ENCODE measurements around the gene SLC52A3.

The SLC52A3 gene

DNA sequence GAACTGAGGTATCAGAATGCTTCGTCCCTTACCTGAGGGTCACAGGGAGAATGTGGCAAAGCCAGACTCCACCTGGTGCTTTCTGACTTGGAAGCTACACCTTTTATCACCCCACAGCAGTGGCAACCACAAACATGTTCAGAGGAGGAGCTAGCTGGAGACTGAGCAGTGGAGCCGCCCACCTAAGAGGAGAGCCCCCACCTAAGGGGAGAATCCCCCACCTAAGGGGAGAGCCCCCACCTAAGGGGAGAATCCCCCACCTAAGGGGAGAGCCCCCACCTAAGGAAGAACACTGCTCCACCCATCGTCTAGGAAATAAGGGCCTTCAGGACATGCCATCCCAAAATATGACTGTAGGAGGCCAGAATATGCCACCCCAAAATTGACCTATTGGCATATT is 4.0 kb downstream of the SLC52A3 start:
- no peak for DNase-seq

GRCh38 chr20:761418-762381 is 6.6 kb downstream of the SLC52A3 start:
- no peak for DNase-seq

GRCh38 chr20:760751-761417 is 7.4 kb downstream of the SLC52A3 start:
- no peak for DNase-seq

- DNase-seq, result no peak
These were observed 10.8 kb downstream of the SLC52A3 start for GRCh38 chr20:757506-757905.

DNA sequence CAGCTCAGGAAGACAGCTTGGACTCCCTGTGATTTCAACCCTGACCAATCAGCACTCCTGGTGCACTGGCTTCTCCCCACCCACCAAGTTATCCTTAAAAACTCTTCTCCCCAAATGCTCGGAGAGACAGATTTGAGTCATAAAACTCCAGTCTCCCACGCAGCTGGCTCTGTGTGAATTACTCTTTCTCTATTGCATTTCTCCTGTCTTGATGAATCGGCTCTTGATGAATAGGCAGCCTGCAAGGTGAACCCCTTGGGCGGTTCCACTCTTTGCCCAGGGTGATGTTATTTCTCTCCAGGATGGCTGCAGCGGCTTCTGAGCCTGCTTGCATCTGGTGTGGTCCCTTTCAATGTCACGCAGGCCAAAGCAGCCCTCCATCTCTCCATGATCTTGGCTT is 12.4 kb downstream of the SLC52A3 start:
- no peak for DNase-seq

GRCh38 chr20:754904-755303 is 13.4 kb downstream of the SLC52A3 start:
- no peak for DNase-seq

- DNase-seq, result no peak
These were observed 14.2 kb downstream of the SLC52A3 start for GRCh38 chr20:753897-754635.

DNA sequence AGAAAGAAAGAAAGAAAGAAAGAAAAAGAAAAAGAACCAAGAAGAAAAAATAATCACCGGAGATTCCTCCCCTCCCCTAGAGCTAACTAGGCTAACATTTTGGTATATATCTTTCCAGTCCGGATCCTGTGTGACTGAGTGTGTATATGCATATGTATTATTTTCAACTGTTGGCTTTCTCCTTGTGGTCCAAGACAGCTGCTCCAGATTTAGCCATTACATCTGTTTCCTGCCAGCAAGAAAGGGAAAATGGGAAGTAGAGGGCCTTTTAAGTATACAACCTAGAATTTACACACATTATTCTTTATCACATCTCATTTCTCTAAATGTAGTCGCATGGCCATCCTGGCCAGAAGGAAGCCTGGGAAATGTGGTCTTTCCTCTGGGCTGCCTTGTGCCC is 15.2 kb downstream of the SLC52A3 start:
- DNase-seq, result no peak

DNA sequence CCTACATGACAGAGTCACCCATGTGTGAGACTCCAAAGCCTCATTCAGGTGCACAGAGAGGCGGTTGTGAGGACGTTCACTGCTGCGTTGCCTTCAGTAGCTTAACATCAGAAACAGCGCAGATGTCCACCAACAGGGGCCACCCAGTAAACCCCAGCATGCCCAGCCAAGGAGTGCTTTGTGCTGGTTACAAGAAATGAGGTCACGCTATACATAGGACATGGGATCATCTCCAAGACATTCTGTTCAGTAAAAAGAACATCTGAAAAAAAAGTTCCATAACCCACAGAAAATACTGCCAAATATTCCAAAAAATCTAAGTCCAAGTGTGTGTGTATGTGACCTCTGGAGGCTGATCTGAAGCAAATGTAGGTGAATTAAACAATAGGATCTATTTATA is 16.0 kb downstream of the SLC52A3 start:
- no peak for DNase-seq

DNA sequence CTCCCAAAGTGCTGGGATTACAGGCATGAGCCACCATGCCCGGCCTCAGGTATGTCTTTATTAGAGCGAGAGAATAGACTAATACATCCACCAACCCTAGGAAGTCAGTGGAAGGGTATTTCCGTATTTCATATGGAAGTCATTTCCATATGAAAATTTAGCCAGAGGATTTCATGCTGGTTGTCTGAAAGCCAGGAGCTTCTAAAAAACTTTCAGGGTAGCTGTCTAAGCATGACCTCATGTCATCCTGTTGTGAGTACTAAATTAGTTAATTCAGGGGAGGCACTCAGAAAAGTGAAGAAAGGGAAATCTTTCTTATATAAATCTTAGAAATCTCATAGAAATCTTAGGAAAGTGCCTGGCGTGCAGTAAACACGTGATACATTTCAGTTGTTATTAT is 16.5 kb downstream of the SLC52A3 start:
- no peak for DNase-seq

- no peak for DNase-seq
These were observed 17.5 kb downstream of the SLC52A3 start for GRCh38 chr20:750801-751200.

- DNase-seq, result no peak
These were observed 22.5 kb downstream of the SLC52A3 start for GRCh38 chr20:745683-746301.

DNA sequence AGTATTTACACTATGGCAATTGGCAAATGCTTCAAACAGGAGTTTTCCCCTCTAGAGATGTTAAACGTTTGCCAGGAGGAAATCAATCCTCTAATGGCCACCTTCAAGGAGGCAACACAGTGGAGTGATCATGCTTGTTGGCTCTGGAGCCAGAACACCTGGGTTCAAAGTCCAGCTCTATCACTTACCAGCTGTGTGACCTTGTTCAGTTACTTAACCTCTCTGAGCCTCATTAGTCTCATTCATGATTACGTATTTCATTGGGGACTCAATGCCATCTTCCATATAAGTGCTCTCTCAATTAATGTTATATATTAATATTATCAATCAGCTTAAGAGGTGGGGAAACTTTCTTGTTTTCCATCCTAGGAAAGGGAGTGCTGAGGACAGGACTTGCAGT is 26.1 kb downstream of the SLC52A3 start:
- no peak for DNase-seq

GRCh38 chr20:741620-742019 is 26.7 kb downstream of the SLC52A3 start:
- DNase-seq, result no peak

GRCh38 chr20:740162-740561 is 28.1 kb downstream of the SLC52A3 start:
- no peak for DNase-seq

- no peak for DNase-seq
These were observed 28.6 kb downstream of the SLC52A3 start for GRCh38 chr20:739736-740135.

- DNase-seq, result no peak
These were observed 34.4 kb downstream of the SLC52A3 start for GRCh38 chr20:733861-734260.

DNA sequence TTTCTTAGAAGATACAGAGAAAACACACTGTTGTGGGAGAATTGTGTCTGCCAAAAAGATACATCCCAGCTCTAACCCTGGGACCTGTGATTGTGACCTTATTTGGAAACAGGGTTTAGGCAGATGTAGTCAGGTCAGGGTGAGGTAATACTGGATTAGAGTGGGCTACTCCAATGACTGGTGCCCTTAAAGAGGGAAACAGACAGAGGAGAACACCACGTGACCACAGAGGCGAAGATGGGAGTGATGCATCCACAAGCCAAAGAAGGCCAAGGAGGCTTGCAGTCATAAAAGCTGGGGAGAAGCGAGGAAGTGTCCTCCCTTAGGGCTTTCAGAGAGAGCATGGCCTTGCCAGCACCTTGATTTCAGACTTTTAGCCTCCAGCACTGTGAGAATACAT is 35.6 kb downstream of the SLC52A3 start:
- DNase-seq, result no peak

DNA sequence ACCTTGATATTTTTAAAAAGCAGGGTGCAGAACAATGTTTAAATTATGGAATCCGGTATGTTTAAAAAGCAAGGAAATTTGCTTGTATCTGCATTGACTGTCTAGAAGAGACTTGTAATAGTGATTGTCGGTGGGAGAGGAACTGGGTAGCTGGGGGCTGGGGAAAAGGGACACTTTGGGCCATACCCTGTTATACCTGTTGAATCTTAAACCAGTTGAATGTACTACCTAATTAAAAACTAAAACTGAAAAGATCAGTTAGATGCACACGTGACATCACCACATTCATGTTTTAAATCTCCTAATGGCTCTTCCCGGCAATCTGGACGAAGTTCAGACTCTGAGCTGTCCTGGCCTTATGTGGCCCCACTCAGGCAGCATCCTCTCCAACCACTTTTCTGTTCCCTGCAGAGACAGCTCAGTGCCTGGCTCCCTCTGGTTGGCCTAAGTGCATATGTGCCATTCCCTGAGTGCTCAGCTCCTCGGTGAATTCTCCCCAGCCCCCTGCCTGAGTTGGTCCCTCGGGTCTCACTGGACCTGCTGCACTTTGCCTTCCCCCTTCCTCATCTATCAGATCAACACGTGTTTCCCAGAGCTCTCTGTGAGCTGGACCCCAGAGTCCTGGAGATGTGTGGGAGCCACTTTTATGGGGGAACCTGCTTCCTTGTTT is 36.3 kb downstream of the SLC52A3 start:
- no peak for DNase-seq

DNA sequence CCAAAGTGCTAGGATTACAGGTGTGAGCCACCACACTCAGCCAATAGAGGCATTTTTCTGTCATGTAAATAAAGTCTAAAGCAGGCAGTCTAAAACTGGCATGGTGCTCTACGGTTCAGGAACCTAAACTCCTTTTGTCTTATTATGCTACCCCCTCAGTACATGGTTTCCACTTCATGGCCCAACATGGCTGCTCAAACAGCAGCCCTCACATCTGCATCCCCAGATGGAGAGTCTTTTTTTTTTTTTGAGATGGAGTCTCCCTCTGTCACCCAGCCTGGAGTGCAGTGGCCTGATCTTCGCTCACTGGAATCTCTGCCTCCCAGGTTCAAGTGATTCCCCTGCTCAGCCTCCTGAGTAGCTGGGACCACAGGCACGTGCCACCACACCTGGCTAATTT is 38.3 kb downstream of the SLC52A3 start:
- no peak for DNase-seq

DNA sequence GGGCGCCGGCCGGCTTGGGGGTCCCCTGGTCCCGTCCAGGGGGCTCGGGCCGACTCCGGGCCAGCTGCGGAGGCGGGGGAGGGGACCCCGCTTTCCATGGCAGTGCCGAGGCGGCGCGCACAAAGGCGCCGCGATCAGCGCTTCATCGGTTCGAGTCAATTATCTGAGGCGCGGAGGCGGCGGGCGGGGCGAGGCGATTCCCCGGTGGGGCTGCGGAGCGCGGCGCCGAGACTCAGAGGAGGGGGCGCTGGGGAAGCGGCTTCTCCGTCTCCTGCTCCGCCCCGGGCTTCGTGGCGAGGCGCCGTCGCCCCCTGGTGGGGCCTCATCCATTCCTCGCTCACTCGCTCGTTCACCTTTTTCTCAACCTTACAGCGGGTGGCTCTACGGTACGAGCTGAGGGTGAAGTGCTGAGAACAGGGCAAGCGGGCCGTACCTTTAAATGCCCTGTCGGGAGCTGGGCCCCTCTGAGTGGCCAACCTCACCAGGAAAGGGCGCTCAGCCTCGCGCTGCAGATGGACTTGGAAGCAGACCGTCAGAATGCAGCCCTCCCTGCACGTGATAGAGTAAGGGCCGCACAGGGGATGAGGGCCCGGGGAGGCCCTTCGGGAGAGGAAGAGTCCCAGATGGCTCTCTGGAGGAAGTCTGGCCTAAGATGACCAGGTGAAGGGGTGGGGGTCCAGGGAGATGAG is 39.9 kb downstream of the SLC52A3 start:
- peak; percentile 31 for DNase-seq

DNA sequence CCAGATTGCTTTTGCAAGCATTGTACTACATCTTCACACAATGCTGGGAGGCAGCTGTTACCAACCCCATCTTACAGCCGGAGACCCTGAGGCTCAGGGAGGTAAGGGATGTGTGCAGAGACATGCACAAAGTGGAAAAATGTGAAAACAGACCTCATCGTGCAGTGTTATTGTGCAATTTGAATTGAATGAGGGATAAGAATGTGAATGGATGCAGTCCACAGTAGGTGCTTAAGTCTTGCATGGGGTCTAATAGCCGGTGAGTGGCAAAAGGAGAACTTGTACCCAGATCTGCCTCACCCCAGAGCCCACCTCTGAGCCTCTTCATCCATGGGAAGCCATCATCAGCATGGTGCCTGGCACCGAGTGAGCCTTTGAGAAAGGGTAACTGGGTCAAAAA is 42.1 kb downstream of the SLC52A3 start:
- no peak for DNase-seq
